ENCODE data around the gene RAP1GAP.
"Not testable (repeated sequence)": the region's sequence is repeated elsewhere in the genome, so short reads cannot be mapped to it uniquely, and the experiment has no call there.

Gene RAP1GAP

GRCh38 chr1:21674957-21675356 lies 5.8 kb upstream of the RAP1GAP start:
- no peak for DNase-seq

GRCh38 chr1:21673853-21674252 lies 4.7 kb upstream of the RAP1GAP start:
- DNase-seq: not testable (repeated sequence)

- no peak for DNase-seq
Measured at GRCh38 chr1:21673277-21673780, 4.2 kb upstream of the RAP1GAP start.

- no peak for DNase-seq
Measured at GRCh38 chr1:21672478-21673276, 3.5 kb upstream of the RAP1GAP start.

- DNase-seq: no peak
Measured at GRCh38 chr1:21671915-21672314, 2.8 kb upstream of the RAP1GAP start.

GRCh38 chr1:21670956-21671902 lies 2.1 kb upstream of the RAP1GAP start:
- DNase-seq: no peak

GRCh38 chr1:21670059-21670881 lies 1.1 kb upstream of the RAP1GAP start:
- no peak for DNase-seq

- DNase-seq: no peak
Measured at GRCh38 chr1:21668951-21669257, 253 bp downstream of the RAP1GAP start.

- DNase-seq: no peak
Measured at GRCh38 chr1:21668232-21668950, 766 bp downstream of the RAP1GAP start.

- no peak for DNase-seq
Measured at GRCh38 chr1:21667348-21668231, 1.6 kb downstream of the RAP1GAP start.

- no peak for DNase-seq
Measured at GRCh38 chr1:21666576-21667320, 2.4 kb downstream of the RAP1GAP start.

- DNase-seq: no peak
Measured at GRCh38 chr1:21665711-21666575, 3.2 kb downstream of the RAP1GAP start.

GRCh38 chr1:21664806-21665588 lies 4.2 kb downstream of the RAP1GAP start:
- DNase-seq: no peak

GRCh38 chr1:21663951-21664805 lies 5.0 kb downstream of the RAP1GAP start:
- no peak for DNase-seq

- DNase-seq: no peak
Measured at GRCh38 chr1:21663248-21663950, 5.8 kb downstream of the RAP1GAP start.

GRCh38 chr1:21662426-21663247 lies 6.5 kb downstream of the RAP1GAP start:
- DNase-seq: no peak
